ENCODE results near the gene SLIT2. TPM values are rescaled to one million over a fixed set of nuclear protein-coding genes. Genes with fewer than 3 reads are reported as not detected.

Gene SLIT2
- total RNA-seq, result 11.6 and 13.1 TPM in 2 replicates
- long read RNA-seq, partial matches to known transcripts, result 5 of 7 reads
- long read RNA-seq, other reads (novel, unspliced or antisense), result 2 of 7 reads

- Mint-ChIP-seq H3K9me3 (ENCODE audit: low read depth) (no peaks in the 10 kb centered on the region), H3K36me3 (ENCODE audit: insufficient read depth) (no peaks in the 10 kb centered on the region), H3K27me3 (peaks cover 61% of the 10 kb centered on the region), H3K27ac (peak within 1 kb of the TSS; percentile 87), H3K4me3 (ENCODE audit: low read depth) (peak within 1 kb of the TSS; percentile 89), H3K4me1 (ENCODE audit: low read depth) (peaks cover 26% of the 10 kb centered on the region)
- no peak for TF ChIP-seq CTCF (IDR thresholded peaks at IDR 0.05; ENCODE audit: unreplicated experiment)
- DNase-seq (ENCODE audit: low spot score, unreplicated experiment), result peak; percentile 90
Measured at GRCh38 chr4:20251796-20252655, at the start of gene SLIT2. SLIT2 (plus strand) TSS chr4:20251905; CDS start chr4:20253816, 1,911 bp downstream.

- no peaks in the 10 kb centered on the region for H3K4me1 Mint-ChIP-seq (ENCODE audit: low read depth)
- DNase-seq (ENCODE audit: low spot score, unreplicated experiment), result no peak
- no peaks in the 10 kb centered on the region for H3K36me3 Mint-ChIP-seq (ENCODE audit: insufficient read depth)
- TF ChIP-seq CTCF (IDR thresholded peaks at IDR 0.05; ENCODE audit: unreplicated experiment), result no peak
- no peak overlapping the region for H3K4me3 Mint-ChIP-seq (ENCODE audit: low read depth)
- H3K27me3 Mint-ChIP-seq, result no peaks in the 10 kb centered on the region
- H3K27ac Mint-ChIP-seq, result no peak overlapping the region
- H3K9me3 Mint-ChIP-seq (ENCODE audit: low read depth), result no peaks in the 10 kb centered on the region
Measured at GRCh38 chr4:20203508-20203907, 48.2 kb upstream of the SLIT2 start.

GRCh38 chr4:20217521-20217920 lies 34.2 kb upstream of the SLIT2 start:
- no peaks in the 10 kb centered on the region for H3K27me3 Mint-ChIP-seq

GRCh38 chr4:20217951-20218350 lies 33.8 kb upstream of the SLIT2 start:
- no peak for TF ChIP-seq CTCF (IDR thresholded peaks at IDR 0.05; ENCODE audit: unreplicated experiment)
- Mint-ChIP-seq H3K36me3 (ENCODE audit: insufficient read depth) (no peaks in the 10 kb centered on the region), H3K4me3 (ENCODE audit: low read depth) (no peak overlapping the region), H3K27me3 (no peaks in the 10 kb centered on the region), H3K27ac (no peak overlapping the region), H3K9me3 (ENCODE audit: low read depth) (no peaks in the 10 kb centered on the region), H3K4me1 (ENCODE audit: low read depth) (peaks cover 4% of the 10 kb centered on the region)
- no peak for DNase-seq (ENCODE audit: low spot score, unreplicated experiment)

More at GRCh38 chr4:20217521-20217920, 34.2 kb upstream of the SLIT2 start:
- no peak overlapping the region for H3K27ac Mint-ChIP-seq
- H3K4me3 Mint-ChIP-seq (ENCODE audit: low read depth), result no peak overlapping the region
- no peaks in the 10 kb centered on the region for H3K36me3 Mint-ChIP-seq (ENCODE audit: insufficient read depth)
- peaks cover 4% of the 10 kb centered on the region for H3K4me1 Mint-ChIP-seq (ENCODE audit: low read depth)
- no peaks in the 10 kb centered on the region for H3K9me3 Mint-ChIP-seq (ENCODE audit: low read depth)
- DNase-seq (ENCODE audit: low spot score, unreplicated experiment), result no peak
- TF ChIP-seq CTCF (IDR thresholded peaks at IDR 0.05; ENCODE audit: unreplicated experiment), result no peak

- peaks cover 7% of the 10 kb centered on the region for H3K9me3 Mint-ChIP-seq (ENCODE audit: low read depth)
Measured at GRCh38 chr4:20219521-20219920, 32.2 kb upstream of the SLIT2 start.

More at GRCh38 chr4:20219521-20219920, 32.2 kb upstream of the SLIT2 start:
- Mint-ChIP-seq H3K4me3 (ENCODE audit: low read depth) (no peak overlapping the region), H3K4me1 (ENCODE audit: low read depth) (peaks cover 4% of the 10 kb centered on the region), H3K27me3 (no peaks in the 10 kb centered on the region), H3K27ac (no peak overlapping the region), H3K36me3 (ENCODE audit: insufficient read depth) (no peaks in the 10 kb centered on the region)
- no peak for DNase-seq (ENCODE audit: low spot score, unreplicated experiment)
- no peak for TF ChIP-seq CTCF (IDR thresholded peaks at IDR 0.05; ENCODE audit: unreplicated experiment)

All from progenitor cell of endocrine pancreas (in vitro differentiated cells).